ENCODE results near the gene NPB. TPM values are rescaled to one million over a fixed set of nuclear protein-coding genes. Genes with fewer than 3 reads are reported as not detected.
"Not testable (repeated sequence)": the region's sequence is repeated elsewhere in the genome, so short reads cannot be mapped to it uniquely, and the experiment has no call there.

The NPB gene
- polyA plus RNA-seq, 1 donor (not counting 4 experiments of a cell fraction or from before 2014, with no cell fraction given): not detected

GRCh38 chr17:81916234-81917001 lies 14.4 kb downstream of the NPB start:
- peaks cover 27% of the 10 kb centered on the region for H3K4me1 ChIP-seq (ENCODE audit: control insufficient read depth, extremely low read depth, insufficient read depth, low read length)
- H4K20me1 ChIP-seq (ENCODE audit: control insufficient read depth, extremely low read depth, insufficient read depth, low read length): peaks cover 10% of the 10 kb centered on the region
- dilution Hi-C loops (cut with MboI; ENCODE audit: extremely low pct_ligation_motif_present, low sequenced_read_pairs): no loop called here
- H3K4me3 ChIP-seq (ENCODE audit: control insufficient read depth in 2 of 3, extremely low read depth in 1 of 3, insufficient read depth in 2 of 3, low read depth in 1 of 3, low read length in 3 of 3): peak overlapping the region; percentile 50 to 68 (median 66)
- peaks cover 4% of the 10 kb centered on the region for H3K9me1 ChIP-seq (ENCODE audit: control insufficient read depth, extremely low read depth, insufficient read depth, low read length)
- DNase-seq (ENCODE audit: low read depth, low spot score) (no peak), FAIRE-seq (no peak)
- peak overlapping the region; percentile 51 for H3K27ac ChIP-seq (ENCODE audit: control insufficient read depth, insufficient read depth, low read length)
- H3K4me2 ChIP-seq (ENCODE audit: control insufficient read depth, extremely low read depth, insufficient read depth, low read depth, low read length): peak overlapping the region; percentile 86
- peak overlapping the region; percentile 68 for H3K9ac ChIP-seq (ENCODE audit: control insufficient read depth, extremely low read depth, insufficient read depth, low read length)
- H3K36me3 ChIP-seq (ENCODE audit: control insufficient read depth in 2 of 2, extremely low read depth in 1 of 2, insufficient read depth in 2 of 2, low read length in 2 of 2): peaks cover 43 to 45% of the 10 kb centered on the region in 2 experiments
- peaks cover 43% of the 10 kb centered on the region for H3K79me2 ChIP-seq (ENCODE audit: control insufficient read depth, insufficient read depth, low read length)
- H2AFZ ChIP-seq (ENCODE audit: control insufficient read depth, low read length): no peak overlapping the region
- H3K9me3 ChIP-seq (ENCODE audit: control insufficient read depth, low read depth, low read length): no peaks in the 10 kb centered on the region
- no peaks in the 10 kb centered on the region for H3K27me3 ChIP-seq (ENCODE audit: control insufficient read depth, extremely low read depth, insufficient read depth, low read length)
- no peak for TF ChIP-seq EZH2 (IDR thresholded peaks at IDR 0.05; ENCODE audit: low read length)
- TF ChIP-seq, protein P1, sequence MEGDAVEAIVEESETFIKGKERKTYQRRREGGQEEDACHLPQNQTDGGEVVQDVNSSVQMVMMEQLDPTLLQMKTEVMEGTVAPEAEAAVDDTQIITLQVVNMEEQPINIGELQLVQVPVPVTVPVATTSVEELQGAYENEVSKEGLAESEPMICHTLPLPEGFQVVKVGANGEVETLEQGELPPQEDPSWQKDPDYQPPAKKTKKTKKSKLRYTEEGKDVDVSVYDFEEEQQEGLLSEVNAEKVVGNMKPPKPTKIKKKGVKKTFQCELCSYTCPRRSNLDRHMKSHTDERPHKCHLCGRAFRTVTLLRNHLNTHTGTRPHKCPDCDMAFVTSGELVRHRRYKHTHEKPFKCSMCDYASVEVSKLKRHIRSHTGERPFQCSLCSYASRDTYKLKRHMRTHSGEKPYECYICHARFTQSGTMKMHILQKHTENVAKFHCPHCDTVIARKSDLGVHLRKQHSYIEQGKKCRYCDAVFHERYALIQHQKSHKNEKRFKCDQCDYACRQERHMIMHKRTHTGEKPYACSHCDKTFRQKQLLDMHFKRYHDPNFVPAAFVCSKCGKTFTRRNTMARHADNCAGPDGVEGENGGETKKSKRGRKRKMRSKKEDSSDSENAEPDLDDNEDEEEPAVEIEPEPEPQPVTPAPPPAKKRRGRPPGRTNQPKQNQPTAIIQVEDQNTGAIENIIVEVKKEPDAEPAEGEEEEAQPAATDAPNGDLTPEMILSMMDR (optimal IDR thresholded peaks at IDR 0.05 in 1 of 3, IDR thresholded peaks at IDR 0.05 in 1 of 3, conservative IDR thresholded peaks at IDR 0.05 in 1 of 3; ENCODE audit: extremely low read depth in 1 of 3, insufficient read depth in 2 of 3, low read length in 3 of 3): no peak

GRCh38 chr17:81917565-81918332 lies 15.7 kb downstream of the NPB start, which contains the start of gene SIRT7:
SIRT7 (minus strand) TSS chr17:81918176; CDS start chr17:81918131, 45 bp downstream.
- dilution Hi-C loops (cut with MboI; ENCODE audit: extremely low pct_ligation_motif_present, low sequenced_read_pairs): no loop called here
- peak within 1 kb of the TSS; percentile 50 to 68 (median 66) for H3K4me3 ChIP-seq (ENCODE audit: control insufficient read depth in 2 of 3, extremely low read depth in 1 of 3, insufficient read depth in 2 of 3, low read depth in 1 of 3, low read length in 3 of 3)
- no peaks in the 10 kb centered on the region for H3K9me3 ChIP-seq (ENCODE audit: control insufficient read depth, low read depth, low read length)
- no peaks in the 10 kb centered on the region for H3K27me3 ChIP-seq (ENCODE audit: control insufficient read depth, extremely low read depth, insufficient read depth, low read length)
- H4K20me1 ChIP-seq (ENCODE audit: control insufficient read depth, extremely low read depth, insufficient read depth, low read length): peaks cover 9% of the 10 kb centered on the region
- no peak within 1 kb of the TSS for H2AFZ ChIP-seq (ENCODE audit: control insufficient read depth, low read length)
- peaks cover 4% of the 10 kb centered on the region for H3K9me1 ChIP-seq (ENCODE audit: control insufficient read depth, extremely low read depth, insufficient read depth, low read length)
- H3K4me1 ChIP-seq (ENCODE audit: control insufficient read depth, extremely low read depth, insufficient read depth, low read length): peaks cover 18% of the 10 kb centered on the region
- H3K79me2 ChIP-seq (ENCODE audit: control insufficient read depth, insufficient read depth, low read length): peaks cover 54% of the 10 kb centered on the region
- no peak for DNase-seq (ENCODE audit: low read depth, low spot score)
- H3K36me3 ChIP-seq (ENCODE audit: control insufficient read depth in 2 of 2, extremely low read depth in 1 of 2, insufficient read depth in 2 of 2, low read length in 2 of 2): peaks cover 43 to 52% of the 10 kb centered on the region in 2 experiments
- TF ChIP-seq, protein P1 (optimal IDR thresholded peaks at IDR 0.05 in 1 of 3, IDR thresholded peaks at IDR 0.05 in 1 of 3, conservative IDR thresholded peaks at IDR 0.05 in 1 of 3; ENCODE audit: extremely low read depth in 1 of 3, insufficient read depth in 2 of 3, low read length in 3 of 3): no peak
- no peak for TF ChIP-seq EZH2 (IDR thresholded peaks at IDR 0.05; ENCODE audit: low read length)
- H3K27ac ChIP-seq (ENCODE audit: control insufficient read depth, insufficient read depth, low read length): peak within 1 kb of the TSS; percentile 51
- peak within 1 kb of the TSS; percentile 86 for H3K4me2 ChIP-seq (ENCODE audit: control insufficient read depth, extremely low read depth, insufficient read depth, low read depth, low read length)
- H3K9ac ChIP-seq (ENCODE audit: control insufficient read depth, extremely low read depth, insufficient read depth, low read length): peak within 1 kb of the TSS; percentile 68
- FAIRE-seq: no peak

- H3K9ac ChIP-seq (ENCODE audit: control insufficient read depth, extremely low read depth, insufficient read depth, low read length); FAIRE-seq; H4K20me1 ChIP-seq (ENCODE audit: control insufficient read depth, extremely low read depth, insufficient read depth, low read length); H3K27me3 ChIP-seq (ENCODE audit: control insufficient read depth, extremely low read depth, insufficient read depth, low read length); H3K9me1 ChIP-seq (ENCODE audit: control insufficient read depth, extremely low read depth, insufficient read depth, low read length); H2AFZ ChIP-seq (ENCODE audit: control insufficient read depth, low read length); H3K27ac ChIP-seq (ENCODE audit: control insufficient read depth, insufficient read depth, low read length); dilution Hi-C loops (cut with MboI; ENCODE audit: extremely low pct_ligation_motif_present, low sequenced_read_pairs); H3K4me2 ChIP-seq (ENCODE audit: control insufficient read depth, extremely low read depth, insufficient read depth, low read depth, low read length); H3K9me3 ChIP-seq (ENCODE audit: control insufficient read depth, low read depth, low read length); DNase-seq (ENCODE audit: low read depth, low spot score): not testable (repeated sequence)
- H3K4me1 ChIP-seq (ENCODE audit: control insufficient read depth, extremely low read depth, insufficient read depth, low read length): peaks cover 18% of the 10 kb centered on the region
- peaks cover 59% of the 10 kb centered on the region for H3K79me2 ChIP-seq (ENCODE audit: control insufficient read depth, insufficient read depth, low read length)
- peaks cover 43 to 50% of the 10 kb centered on the region in 2 experiments for H3K36me3 ChIP-seq (ENCODE audit: control insufficient read depth in 2 of 2, extremely low read depth in 1 of 2, insufficient read depth in 2 of 2, low read length in 2 of 2)
- H3K4me3 ChIP-seq (ENCODE audit: control insufficient read depth in 2 of 3, extremely low read depth in 1 of 3, insufficient read depth in 2 of 3, low read depth in 1 of 3, low read length in 3 of 3): peak overlapping the region in 1 of 3 experiments; percentile 50
Observed at GRCh38 chr17:81918333-81918669, 16.3 kb downstream of the NPB start.
